H9 (cell line): ENCODE data around the gene B4GALT1. TPM values are rescaled to one million over a fixed set of nuclear protein-coding genes. Genes with fewer than 3 reads are reported as not detected.

Experiments
- DNase-seq: peaks from one replicate; pipeline ENCODE4 v3.0.0-alpha.2; 2017
- H2AFZ ChIP-seq: one replicate; pipeline ENCODE4 v1.6.1; 2013; ENCODE audit warnings: mild to moderate bottlenecking, low read length, control low read depth, moderate library complexity
- H2AK5ac ChIP-seq: 2 replicates; pipeline ENCODE4 v1.6.1; 2013; ENCODE audit warnings: low read length, control low read depth, mixed read lengths; ENCODE audit not compliant: insufficient read length
- H2BK120ac ChIP-seq: one replicate; pipeline ENCODE4 v1.6.1; 2013; ENCODE audit warnings: low read depth, mild to moderate bottlenecking, low read length, control low read depth, inconsistent platforms; ENCODE audit not compliant: poor library complexity, severe bottlenecking
- H2BK12ac ChIP-seq: 2 replicates; pipeline ENCODE4 v1.6.1; 2013; ENCODE audit warnings: low read length, control low read depth, mixed read lengths, low read depth; ENCODE audit not compliant: insufficient read length
- H2BK15ac ChIP-seq: 2 replicates; pipeline ENCODE4 v1.6.1; 2013; ENCODE audit warnings: low read depth, low read length, control low read depth
- H2BK20ac ChIP-seq: one replicate; pipeline ENCODE4 v1.6.1; 2013; ENCODE audit warnings: low read depth, mild to moderate bottlenecking, low read length, control low read depth, inconsistent platforms; ENCODE audit not compliant: poor library complexity, severe bottlenecking
- H2BK5ac ChIP-seq: 2 replicates; pipeline ENCODE4 v1.6.1; 2013; ENCODE audit warnings: low read length, control low read depth, mixed read lengths; ENCODE audit not compliant: insufficient read length
- H3K14ac ChIP-seq: 2 replicates; pipeline ENCODE4 v1.6.1; 2013; ENCODE audit warnings: low read length, control low read depth; ENCODE audit not compliant: insufficient read depth
- H3K18ac ChIP-seq: 2 replicates; pipeline ENCODE4 v1.6.1; 2013; ENCODE audit warnings: low read depth, mild to moderate bottlenecking, mixed read lengths, low read length, control low read depth; ENCODE audit not compliant: insufficient read length
- H3K23ac ChIP-seq: 2 replicates; pipeline ENCODE4 v1.6.1; 2013; ENCODE audit warnings: low read length, control low read depth, mixed read lengths, low read depth; ENCODE audit not compliant: insufficient read length
- H3K23me2 ChIP-seq: 2 replicates; pipeline ENCODE4 v1.6.1; 2013; ENCODE audit warnings: low read depth, mild to moderate bottlenecking, mixed read lengths, low read length, control low read depth; ENCODE audit not compliant: insufficient read length, poor library complexity, severe bottlenecking
- H3K27ac ChIP-seq: 2 replicates; pipeline ENCODE4 v1.5.1; 2013; ENCODE audit warnings: low read length, control low read depth, mixed read lengths, low read depth; ENCODE audit not compliant: insufficient read length
- H3K27me3 ChIP-seq: 2 replicates; pipeline ENCODE4 v1.6.1; 2013; ENCODE audit warnings: low read length, control low read depth, inconsistent platforms; ENCODE audit not compliant: insufficient read depth
- H3K4ac ChIP-seq: 2 replicates; pipeline ENCODE4 v1.6.1; 2013; ENCODE audit warnings: low read depth, mild to moderate bottlenecking, control low read depth, inconsistent platforms, low read length, moderate library complexity
- H3K4me1 ChIP-seq: 2 replicates; pipeline ENCODE4 v1.6.1; 2013; ENCODE audit warnings: low read length, control low read depth, inconsistent platforms; ENCODE audit not compliant: insufficient read depth
- H3K4me2 ChIP-seq: 2 replicates; pipeline ENCODE4 v1.6.1; 2013; ENCODE audit warnings: low read length, control low read depth, mixed read lengths; ENCODE audit not compliant: insufficient read length, insufficient read depth
- H3K56ac ChIP-seq: 2 replicates; pipeline ENCODE4 v1.6.1; 2013; ENCODE audit warnings: low read depth, mild to moderate bottlenecking, mixed read lengths, low read length, control low read depth; ENCODE audit not compliant: insufficient read length
- H3K79me1 ChIP-seq: 2 replicates; pipeline ENCODE4 v1.6.1; 2013; ENCODE audit warnings: low read depth, mild to moderate bottlenecking, moderate library complexity, low read length, control low read depth, inconsistent platforms; ENCODE audit not compliant: insufficient read depth, poor library complexity, severe bottlenecking
- H3K79me2 ChIP-seq: 2 replicates; pipeline ENCODE4 v1.6.1; 2013; ENCODE audit warnings: low read length, control low read depth, inconsistent platforms; ENCODE audit not compliant: insufficient read depth
- H3K9ac ChIP-seq: 2 replicates; pipeline ENCODE4 v1.6.1; 2013; ENCODE audit warnings: low read length, control low read depth, mixed read lengths; ENCODE audit not compliant: insufficient read length; ENCODE audit errors: extremely low read depth
- H3K9me3 ChIP-seq: one replicate; pipeline ENCODE4 v1.6.1; 2013; ENCODE audit warnings: low read depth, low read length, inconsistent platforms; ENCODE audit not compliant: control insufficient read depth
- H3T11ph ChIP-seq: one replicate; pipeline ENCODE4 v1.6.1; 2013; ENCODE audit warnings: mild to moderate bottlenecking, low read length, control low read depth, inconsistent platforms
- H4K20me1 ChIP-seq: one replicate; pipeline ENCODE4 v1.6.1; 2013; ENCODE audit not compliant: control insufficient read depth, insufficient read length, insufficient read depth
- H4K5ac ChIP-seq: 2 replicates; pipeline ENCODE4 v1.6.1; 2013; ENCODE audit warnings: low read depth, mild to moderate bottlenecking, mixed read lengths, low read length, control low read depth; ENCODE audit not compliant: insufficient read length
- H4K8ac ChIP-seq: replicated peaks from 2 replicates; pipeline ENCODE4 v1.6.1; 2013; ENCODE audit warnings: low read length, control low read depth, mixed read lengths, low read depth; ENCODE audit not compliant: insufficient read length
- H4K91ac ChIP-seq: 2 replicates; pipeline ENCODE4 v1.6.1; 2013; ENCODE audit warnings: low read depth, mild to moderate bottlenecking, moderate library complexity, mixed read lengths, low read length, control low read depth; ENCODE audit not compliant: insufficient read length
- H3K27ac Mint-ChIP-seq, 3 experiments: 2 replicates in 2 of 3; 3 replicates in 1 of 3; pipeline ENCODE4 v1.8.0; 2020 to 2021; ENCODE audit warnings: mixed read lengths in 3 of 3, mild to moderate bottlenecking in 1 of 3, moderate library complexity in 1 of 3
- H3K27me3 Mint-ChIP-seq: 2 replicates; pipeline ENCODE4 v1.8.0; 2021; ENCODE audit warnings: low read depth, mild to moderate bottlenecking, moderate library complexity, mixed read lengths
- H3K36me3 Mint-ChIP-seq, 3 experiments: 2 replicates in 2 of 3; 3 replicates in 1 of 3; pipeline ENCODE4 v1.8.0; 2020 to 2021; ENCODE audit warnings: low read depth in 3 of 3, mixed read lengths in 3 of 3; ENCODE audit not compliant: insufficient read depth in 1 of 3
- H3K4me1 Mint-ChIP-seq, 2 experiments: 2 replicates each; pipeline ENCODE4 v1.8.0; 2020; ENCODE audit warnings: mixed read lengths in 2 of 2
- H3K4me3 Mint-ChIP-seq, 2 experiments: 2 replicates in 1 of 2; 3 replicates in 1 of 2; pipeline ENCODE4 v1.8.0; 2020 to 2021; ENCODE audit warnings: mild to moderate bottlenecking in 2 of 2, mixed read lengths in 2 of 2, moderate library complexity in 1 of 2
- H3K9me3 Mint-ChIP-seq, 2 experiments: 2 replicates in 1 of 2; 3 replicates in 1 of 2; pipeline ENCODE4 v1.8.0; 2020; ENCODE audit warnings: mild to moderate bottlenecking in 2 of 2, mixed read lengths in 2 of 2, moderate library complexity in 1 of 2
- CTCF ChIP-seq: fragments of 200-600 bp; sonication (generic); conservative IDR thresholded peaks from 3 replicates; pipeline ENCODE4 v1.8.0; 2021; ENCODE audit warnings: antibody characterized with exemption, mild to moderate bottlenecking
- WGBS: extraction: QIAGEN DNeasy Blood & Tissue Kit; methylation state at CpG from one replicate; pipeline ENCODE4 v1.1.7; 2013; ENCODE audit warnings: missing lambda C conversion rate, low lambda C conversion rate, mixed read lengths; ENCODE audit not compliant: insufficient read length; ENCODE audit errors: extremely low coverage; 5-methylcytosine and 5-hydroxymethylcytosine counted together
- total RNA-seq: library from RNA; stranded (reverse); gene quantifications from 2 replicates; pipeline ENCODE4 v1.2.1, GENCODE V29; 2021

Gene B4GALT1
- total RNA-seq, 1 experiment from 2014 or later = 15.3 TPM

DNA sequence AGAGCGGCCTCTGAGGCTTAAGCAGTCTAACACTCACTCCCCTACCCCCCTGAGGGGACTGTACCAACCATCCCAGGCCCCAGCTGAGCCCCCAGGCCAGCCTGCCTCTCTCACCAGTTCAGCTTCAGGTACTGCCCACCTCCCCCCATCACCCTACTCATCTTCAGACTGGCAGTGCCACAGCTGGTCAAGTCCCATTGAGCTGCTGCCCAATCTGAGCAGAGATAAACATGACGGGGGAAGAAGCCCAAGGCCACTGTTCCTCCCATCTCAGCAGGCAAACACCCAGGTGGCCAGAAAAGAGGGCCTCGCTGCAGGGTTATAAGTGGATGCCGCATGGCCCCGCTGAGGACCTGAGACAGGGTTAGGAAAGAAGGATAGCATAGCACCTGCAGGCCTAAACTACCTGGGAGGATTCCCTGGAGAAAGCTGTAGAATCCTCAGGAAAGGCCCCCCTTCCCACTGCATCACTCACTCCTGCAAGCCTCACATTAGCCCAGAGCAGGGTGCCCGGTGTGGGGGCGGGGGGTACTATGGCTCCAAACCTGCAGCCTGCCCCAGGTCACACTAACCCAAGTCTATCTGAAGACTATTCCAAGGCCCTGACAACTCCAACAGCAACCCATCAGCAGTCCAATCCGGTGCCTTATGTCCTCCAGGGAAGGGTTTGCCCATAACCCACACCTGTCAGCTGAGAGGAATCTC lies 3.6 kb downstream of the B4GALT1 start:
- Histone ChIP-seq H3K18ac (no peak overlapping the region), H3K56ac (no peak overlapping the region), H3K9me3 (no peaks in the 10 kb centered on the region), H3T11ph (no peak overlapping the region), H4K8ac (no peak overlapping the region), H4K20me1 (no peaks in the 10 kb centered on the region), H4K91ac (no peak overlapping the region), H3K27ac (no peak overlapping the region), H3K4me2 (no peak overlapping the region), H3K79me2 (no peaks in the 10 kb centered on the region; the same call in 1 of the 2 replicates), H4K5ac (no peak overlapping the region), H3K9ac (no peak overlapping the region), H3K23me2 (peaks cover 15% of the 10 kb centered on the region), H3K23ac (no peak overlapping the region), H2BK5ac (no peak overlapping the region), H2AK5ac (no peak overlapping the region), H2AFZ (no peak overlapping the region), H2BK120ac (no peak overlapping the region), H3K4me1 (peaks cover 6% of the 10 kb centered on the region; the same call in 1 of the 2 replicates), H2BK20ac (no peak overlapping the region), H3K27me3 (no peaks in the 10 kb centered on the region; the same call in 1 of the 2 replicates), H3K4ac (no peak overlapping the region), H3K79me1 (no peaks in the 10 kb centered on the region), H2BK15ac (no peak overlapping the region), H2BK12ac (no peak overlapping the region), H3K14ac (no peak overlapping the region)
- Mint-ChIP-seq H3K27ac (no peak overlapping the region), H3K36me3 (no peaks in the 10 kb centered on the region; a peak in 1 of 7 replicates), H3K27me3 (peaks cover 33% of the 10 kb centered on the region), H3K4me3 (no peak overlapping the region; a peak in 1 of 5 replicates), H3K9me3 (no peaks in the 10 kb centered on the region), H3K4me1 (peaks cover 40 to 44% of the 10 kb centered on the region in 2 experiments)
- TF ChIP-seq CTCF = no peak
- no peak for DNase-seq
- no CpG with 5 or more reads among the region's 8 CpGs for WGBS
